Subcutaneous abdominal adipose tissue (tissue), 5 donors: ENCODE results near the gene DPYD.

Experiments
- H3K27ac ChIP-seq: one replicate; pipeline ENCODE4 v1.7.0; 2013; ENCODE audit warnings: low read depth, mild to moderate bottlenecking, inconsistent platforms, low read length, moderate library complexity
- H3K27me3 ChIP-seq, 5 donors: one replicate each; pipeline ENCODE4 v1.7.0; 2013; ENCODE audit warnings: low read length in 5 of 5, inconsistent platforms in 1 of 5; ENCODE audit not compliant: control insufficient read depth in 5 of 5, insufficient read depth in 4 of 5
- H3K36me3 ChIP-seq, 5 donors: one replicate each; pipeline ENCODE4 v1.7.0; 2013; ENCODE audit warnings: low read length in 5 of 5; ENCODE audit not compliant: control insufficient read depth in 5 of 5, insufficient read depth in 5 of 5
- H3K4me1 ChIP-seq, 5 donors: one replicate each; pipeline ENCODE4 v1.7.0; 2013; ENCODE audit warnings: low read length in 5 of 5, mild to moderate bottlenecking in 3 of 5, moderate library complexity in 1 of 5; ENCODE audit not compliant: control insufficient read depth in 5 of 5, insufficient read depth in 5 of 5
- H3K4me3 ChIP-seq, 5 donors: one replicate each; pipeline ENCODE4 v1.7.0; 2013; ENCODE audit warnings: low read length in 5 of 5, low read depth in 1 of 5
- H3K9ac ChIP-seq, 5 donors: one replicate each; pipeline ENCODE4 v1.7.0; 2013; ENCODE audit warnings: low read length in 5 of 5, mild to moderate bottlenecking in 4 of 5, moderate library complexity in 3 of 5
- H3K9me3 ChIP-seq, 5 donors: one replicate each; pipeline ENCODE4 v1.7.0; 2013; ENCODE audit warnings: low read length in 5 of 5; ENCODE audit not compliant: control insufficient read depth in 5 of 5
- donor health status: healthy.
- donor health status: healthy.
- donor health status: healthy.
- donor health status: healthy.
- donor health status: healthy.

Gene DPYD

GRCh38 chr1:97802011-97802410, 118.8 kb downstream of the DPYD start:
- H3K9ac ChIP-seq, result no peak overlapping the region
- H3K27ac ChIP-seq, result no peak overlapping the region
- no peak overlapping the region for H3K4me3 ChIP-seq

GRCh38 chr1:97797403-97798183, 123.2 kb downstream of the DPYD start:
- H3K27ac ChIP-seq, result no peak overlapping the region
- no peaks in the 10 kb centered on the region for H3K9me3 ChIP-seq
- no peak overlapping the region for H3K9ac ChIP-seq
- H3K4me1 ChIP-seq, result no peaks in the 10 kb centered on the region
- no peak overlapping the region for H3K4me3 ChIP-seq
- H3K36me3 ChIP-seq, result no peaks in the 10 kb centered on the region
- no peaks in the 10 kb centered on the region for H3K27me3 ChIP-seq

More at GRCh38 chr1:97802011-97802410, 118.8 kb downstream of the DPYD start:
- peaks cover 0 to 5% (median 2%) of the 10 kb centered on the region in 5 donors for H3K4me1 ChIP-seq
- no peaks in the 10 kb centered on the region for H3K27me3 ChIP-seq
- no peaks in the 10 kb centered on the region for H3K9me3 ChIP-seq
- no peaks in the 10 kb centered on the region for H3K36me3 ChIP-seq

- Histone ChIP-seq H3K36me3 (no peaks in the 10 kb centered on the region), H3K4me1 (no peaks in the 10 kb centered on the region), H3K4me3 (no peak overlapping the region), H3K27me3 (no peaks in the 10 kb centered on the region), H3K9me3 (no peaks in the 10 kb centered on the region), H3K27ac (no peak overlapping the region), H3K9ac (no peak overlapping the region)
Observed at GRCh38 chr1:97796711-97797110, 124.1 kb downstream of the DPYD start.

- Histone ChIP-seq H3K27me3 (no peaks in the 10 kb centered on the region), H3K4me1 (no peaks in the 10 kb centered on the region), H3K27ac (no peak overlapping the region), H3K9me3 (no peaks in the 10 kb centered on the region), H3K9ac (no peak overlapping the region), H3K4me3 (no peak overlapping the region), H3K36me3 (no peaks in the 10 kb centered on the region)
Observed at GRCh38 chr1:97792655-97793054, 128.2 kb downstream of the DPYD start.

- no peak overlapping the region for H3K4me3 ChIP-seq
- no peaks in the 10 kb centered on the region for H3K9me3 ChIP-seq
- no peaks in the 10 kb centered on the region for H3K36me3 ChIP-seq
- no peak overlapping the region for H3K27ac ChIP-seq
- H3K27me3 ChIP-seq, result no peaks in the 10 kb centered on the region
- H3K4me1 ChIP-seq, result no peaks in the 10 kb centered on the region
- no peak overlapping the region for H3K9ac ChIP-seq
Observed at GRCh38 chr1:97791251-97791650, 129.6 kb downstream of the DPYD start.

GRCh38 chr1:97787231-97787630, 133.6 kb downstream of the DPYD start:
- no peaks in the 10 kb centered on the region for H3K27me3 ChIP-seq
- no peaks in the 10 kb centered on the region for H3K9me3 ChIP-seq
- no peaks in the 10 kb centered on the region for H3K4me1 ChIP-seq
- no peaks in the 10 kb centered on the region for H3K36me3 ChIP-seq
- H3K27ac ChIP-seq, result no peak overlapping the region
- no peak overlapping the region for H3K9ac ChIP-seq
- no peak overlapping the region for H3K4me3 ChIP-seq

- Histone ChIP-seq H3K27me3 (no peaks in the 10 kb centered on the region), H3K27ac (no peak overlapping the region), H3K4me3 (no peak overlapping the region), H3K36me3 (no peaks in the 10 kb centered on the region), H3K9ac (no peak overlapping the region), H3K9me3 (no peaks in the 10 kb centered on the region), H3K4me1 (no peaks in the 10 kb centered on the region)
Observed at GRCh38 chr1:97784661-97785060, 136.2 kb downstream of the DPYD start.

- no peak overlapping the region for H3K27ac ChIP-seq
- no peaks in the 10 kb centered on the region for H3K36me3 ChIP-seq
- no peaks in the 10 kb centered on the region for H3K4me1 ChIP-seq
- H3K27me3 ChIP-seq, result no peaks in the 10 kb centered on the region
- no peak overlapping the region for H3K4me3 ChIP-seq
- H3K9ac ChIP-seq, result no peak overlapping the region
- no peaks in the 10 kb centered on the region for H3K9me3 ChIP-seq
Observed at GRCh38 chr1:97783751-97784150, 137.1 kb downstream of the DPYD start.

GRCh38 chr1:97781762-97782337, 139.0 kb downstream of the DPYD start:
- Histone ChIP-seq H3K9me3 (no peaks in the 10 kb centered on the region), H3K36me3 (peaks cover 0 to 4% (median 0%) of the 10 kb centered on the region in 5 donors), H3K9ac (no peak overlapping the region), H3K27me3 (no peaks in the 10 kb centered on the region), H3K4me3 (no peak overlapping the region), H3K27ac (no peak overlapping the region), H3K4me1 (no peaks in the 10 kb centered on the region)

- H3K36me3 ChIP-seq, result peaks cover 0 to 4% (median 0%) of the 10 kb centered on the region in 5 donors
- H3K9ac ChIP-seq, result no peak overlapping the region
- H3K4me1 ChIP-seq, result no peaks in the 10 kb centered on the region
- no peak overlapping the region for H3K27ac ChIP-seq
- no peaks in the 10 kb centered on the region for H3K27me3 ChIP-seq
- no peaks in the 10 kb centered on the region for H3K9me3 ChIP-seq
- no peak overlapping the region for H3K4me3 ChIP-seq
Observed at GRCh38 chr1:97780884-97781283, 139.9 kb downstream of the DPYD start.
